Activated naive CD4-positive, alpha-beta T cell treated with anti-CD3 and anti-CD28 coated beads for 36 hours (primary cell): ENCODE data around the gene NME5. TPM values are rescaled to one million over a fixed set of nuclear protein-coding genes. Genes with fewer than 3 reads are reported as not detected.

Experiments used
- CTCF ChIA-PET: fragments of 350-600 bp; sonication (Branson Sonifier 250); formaldehyde crosslinking; loops from one replicate; lab custom pipeline; 2021; ENCODE audit warnings: antibody characterized with exemption; lab: Charles Lee
- DNase-seq: peaks from one replicate; pipeline ENCODE4 v3.0.0-alpha.2; 2020
- H3K27ac Mint-ChIP-seq: one replicate; pipeline ENCODE4 v1.8.0; 2021; ENCODE audit warnings: mild to moderate bottlenecking, mixed read lengths
- H3K27me3 Mint-ChIP-seq: one replicate; pipeline ENCODE4 v1.8.0; 2021; ENCODE audit warnings: low read depth, mixed read lengths
- H3K36me3 Mint-ChIP-seq: one replicate; pipeline ENCODE4 v1.8.0; 2021; ENCODE audit warnings: low read depth, mixed read lengths
- H3K4me1 Mint-ChIP-seq: one replicate; pipeline ENCODE4 v1.8.0; 2021; ENCODE audit warnings: low read depth, mixed read lengths
- H3K4me3 Mint-ChIP-seq: one replicate; pipeline ENCODE4 v1.8.0; 2021; ENCODE audit warnings: mild to moderate bottlenecking, moderate library complexity, mixed read lengths
- H3K9me3 Mint-ChIP-seq: one replicate; pipeline ENCODE4 v1.8.0; 2021; ENCODE audit warnings: mixed read lengths
- intact Hi-C: fragments of 100-400 bp; cut with micrococcal nuclease; formaldehyde crosslinking; loops from one replicate; pipeline ENCODE4 v1.15.1; 2023
- total RNA-seq, 2 experiments: library from RNA; stranded (reverse); gene quantifications; one replicate each; pipeline ENCODE4 v1.2.3, GENCODE V29; 2021

The NME5 gene
- total RNA-seq, 2 experiments from 2014 or later, result not detected

DNA sequence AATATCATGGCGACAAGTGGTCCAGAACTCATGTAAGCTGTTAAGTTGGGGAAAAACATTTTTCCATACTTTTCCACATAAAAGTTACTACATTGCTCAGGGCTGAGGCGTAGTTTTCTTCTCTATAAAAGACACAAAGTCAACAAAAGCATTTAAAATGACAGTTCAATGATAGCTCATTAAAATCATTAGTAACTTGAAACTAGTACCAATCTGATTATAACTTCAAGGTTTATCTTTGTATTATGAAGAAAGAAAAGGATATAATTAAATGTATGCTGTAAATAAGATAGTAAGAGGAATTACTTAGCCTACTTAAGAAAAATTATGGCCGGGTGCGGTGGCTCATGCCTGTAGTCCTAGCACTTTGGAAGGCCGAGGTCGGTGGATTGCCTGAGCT is 9.9 kb downstream of the NME5 start:
- no peak for DNase-seq
- Mint-ChIP-seq H3K36me3 (no peaks in the 10 kb centered on the region), H3K27me3 (peaks cover 2% of the 10 kb centered on the region), H3K4me3 (no peak overlapping the region), H3K9me3 (no peaks in the 10 kb centered on the region), H3K4me1 (peaks cover 2% of the 10 kb centered on the region), H3K27ac (no peak overlapping the region)
- intact Hi-C loops, result no loop called here
- CTCF ChIA-PET, result interaction anchor here (0.6 to 3.0 kb wide), 3 partner anchors 50 to 460 kb away, joined by 3 to 22 read pairs (median 5); no protein-coding TSS in a partner anchor

DNA sequence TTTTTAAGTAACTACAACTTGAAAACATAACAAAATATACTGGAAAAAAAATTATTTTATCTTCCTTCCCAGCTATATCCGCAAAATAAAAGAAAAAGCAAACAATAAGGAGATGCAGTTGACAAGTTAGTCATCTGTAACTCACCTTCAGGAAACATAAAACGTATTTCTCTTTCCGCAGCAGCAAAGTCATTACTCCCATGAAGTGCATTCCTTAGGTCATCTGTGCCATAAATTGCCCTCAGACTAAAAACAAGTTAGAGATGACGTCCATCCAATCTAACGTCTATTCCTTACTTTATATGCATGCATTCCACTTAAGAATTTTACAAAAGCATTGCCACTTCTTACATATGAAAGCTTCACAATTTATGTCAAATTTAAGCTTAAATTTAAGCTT is 10.9 kb downstream of the NME5 start:
- no peak overlapping the region for H3K27ac Mint-ChIP-seq
- H3K9me3 Mint-ChIP-seq, result no peaks in the 10 kb centered on the region
- no peak for DNase-seq
- CTCF ChIA-PET, result interaction anchor here (0.6 to 3.0 kb wide), 2 partner anchors 51 to 388 kb away, joined by 3 to 22 read pairs; no protein-coding TSS in a partner anchor
- H3K27me3 Mint-ChIP-seq, result no peaks in the 10 kb centered on the region
- no peak overlapping the region for H3K4me3 Mint-ChIP-seq
- no peaks in the 10 kb centered on the region for H3K36me3 Mint-ChIP-seq
- intact Hi-C loops, result no loop called here
- H3K4me1 Mint-ChIP-seq, result peaks cover 2% of the 10 kb centered on the region

DNA sequence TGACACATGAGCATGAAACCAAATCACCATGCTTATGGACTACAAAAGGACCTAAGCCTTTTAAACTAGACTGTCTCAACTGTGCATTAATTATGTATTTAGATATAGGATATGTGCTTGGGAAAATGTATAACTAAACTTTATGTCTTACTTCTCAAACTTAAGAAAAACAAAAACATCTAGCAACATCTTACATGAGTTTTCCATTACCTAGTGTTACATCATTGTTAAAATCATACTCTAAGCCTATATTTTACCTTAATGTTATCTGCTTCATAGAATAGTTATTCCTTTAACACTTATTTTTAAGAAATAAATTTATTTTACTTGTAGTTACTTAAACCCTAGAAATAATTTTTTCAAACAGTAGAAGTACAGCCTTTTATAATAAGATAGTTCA is 24.0 kb downstream of the NME5 start:
- Mint-ChIP-seq H3K36me3 (no peaks in the 10 kb centered on the region), H3K4me1 (no peaks in the 10 kb centered on the region), H3K27me3 (no peaks in the 10 kb centered on the region), H3K9me3 (no peaks in the 10 kb centered on the region), H3K27ac (no peak overlapping the region), H3K4me3 (no peak overlapping the region)
- intact Hi-C loops, result no loop called here
- DNase-seq, result no peak
- CTCF ChIA-PET, result interaction anchor here (0.7 kb wide), 1 partner anchor 32 kb away, joined by 4 read pairs; no protein-coding TSS in a partner anchor

DNA sequence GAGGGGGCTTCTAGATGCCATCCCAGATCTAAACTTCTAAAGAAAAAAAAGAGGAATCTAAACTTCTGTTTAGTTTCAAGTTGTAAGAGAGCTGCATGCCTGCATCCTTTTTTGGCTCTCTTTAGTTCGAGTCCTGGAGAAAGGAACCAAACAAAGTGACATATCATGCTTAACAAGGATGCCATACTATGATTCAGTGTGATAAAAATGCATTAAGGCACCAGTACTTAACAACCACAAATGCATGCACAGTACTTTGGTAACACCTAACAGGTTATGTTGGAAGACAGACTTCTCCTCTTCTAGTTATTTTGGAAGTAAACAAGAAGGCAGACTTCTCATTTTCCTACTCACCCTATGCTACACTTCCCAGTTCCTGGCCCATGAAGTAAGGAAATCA is 27.3 kb downstream of the NME5 start:
- intact Hi-C loops, result no loop called here
- Mint-ChIP-seq H3K27ac (no peak overlapping the region), H3K4me3 (no peak overlapping the region), H3K27me3 (peaks cover 2% of the 10 kb centered on the region), H3K9me3 (no peaks in the 10 kb centered on the region), H3K4me1 (peaks cover 3% of the 10 kb centered on the region), H3K36me3 (no peaks in the 10 kb centered on the region)
- DNase-seq, result no peak
- CTCF ChIA-PET, result interaction anchor here (0.6 to 1.3 kb wide), 2 partner anchors 34 to 70 kb away, joined by 3 read pairs; no protein-coding TSS in a partner anchor

DNA sequence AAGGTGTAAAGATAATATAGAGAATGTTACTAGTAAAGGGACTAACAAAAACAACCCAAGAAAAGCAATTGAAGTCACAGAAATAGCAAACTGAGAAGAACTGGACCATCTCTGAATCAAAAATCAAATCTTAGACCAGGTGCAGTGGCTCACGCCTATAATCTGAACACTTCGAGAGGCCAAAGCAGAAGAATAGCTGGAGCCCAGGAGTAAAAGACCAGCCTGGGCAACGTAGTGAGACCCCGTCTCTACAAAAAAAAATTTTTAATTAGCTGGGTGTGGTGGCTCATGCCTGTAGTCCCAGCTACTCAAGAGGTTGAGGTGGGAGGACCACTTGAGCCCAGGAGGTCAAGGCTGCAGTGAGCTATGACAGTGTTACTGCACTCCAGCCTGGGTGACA is 28.0 kb downstream of the NME5 start:
- Mint-ChIP-seq H3K27me3 (peaks cover 2% of the 10 kb centered on the region), H3K36me3 (no peaks in the 10 kb centered on the region), H3K4me3 (no peak overlapping the region), H3K4me1 (peaks cover 3% of the 10 kb centered on the region), H3K9me3 (no peaks in the 10 kb centered on the region), H3K27ac (no peak overlapping the region)
- intact Hi-C loops, result no loop called here
- CTCF ChIA-PET, result no interaction called here
- DNase-seq, result no peak

DNA sequence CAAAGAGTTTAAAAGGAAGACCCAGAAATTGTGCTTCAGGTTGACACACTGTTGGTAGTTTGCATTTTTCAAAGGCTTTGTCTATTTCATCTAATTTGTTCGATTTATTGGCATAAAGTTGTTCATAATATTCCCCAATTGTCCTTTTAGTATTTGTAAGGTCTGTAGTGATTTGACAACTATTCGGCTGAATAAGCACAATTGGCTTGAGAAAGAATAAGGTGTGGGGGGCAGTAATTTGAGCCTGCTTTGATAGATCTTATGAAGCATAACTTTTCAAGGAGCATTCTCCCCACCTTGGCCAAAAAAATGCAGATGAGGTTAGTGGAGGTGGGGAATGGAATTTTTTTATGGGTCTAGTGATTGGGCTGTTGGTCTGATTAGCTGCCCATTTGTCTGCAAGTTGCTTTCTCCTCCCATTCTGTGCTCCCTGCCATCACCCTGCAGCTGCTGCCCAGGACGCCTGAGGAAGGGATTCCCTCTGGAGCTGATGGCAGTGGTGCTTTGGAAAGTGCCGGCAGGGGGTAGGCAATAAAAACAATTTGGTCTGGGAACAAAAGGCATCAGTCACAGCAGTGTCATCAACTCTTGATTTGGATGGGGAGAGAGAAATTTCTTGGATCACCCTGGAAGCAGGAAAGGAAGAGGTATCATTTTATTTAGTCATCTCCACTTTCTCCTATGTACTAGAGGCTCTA is 28.8 kb downstream of the NME5 start:
- Mint-ChIP-seq H3K4me3 (no peak overlapping the region), H3K36me3 (no peaks in the 10 kb centered on the region), H3K9me3 (no peaks in the 10 kb centered on the region), H3K4me1 (peaks cover 3% of the 10 kb centered on the region), H3K27ac (no peak overlapping the region), H3K27me3 (peaks cover 2% of the 10 kb centered on the region)
- no peak for DNase-seq
- intact Hi-C loops, result no loop called here
- CTCF ChIA-PET, result interaction anchor here (0.6 to 1.2 kb wide), 3 partner anchors 23 to 94 kb away, joined by 3 to 7 read pairs (median 3); no protein-coding TSS in a partner anchor

DNA sequence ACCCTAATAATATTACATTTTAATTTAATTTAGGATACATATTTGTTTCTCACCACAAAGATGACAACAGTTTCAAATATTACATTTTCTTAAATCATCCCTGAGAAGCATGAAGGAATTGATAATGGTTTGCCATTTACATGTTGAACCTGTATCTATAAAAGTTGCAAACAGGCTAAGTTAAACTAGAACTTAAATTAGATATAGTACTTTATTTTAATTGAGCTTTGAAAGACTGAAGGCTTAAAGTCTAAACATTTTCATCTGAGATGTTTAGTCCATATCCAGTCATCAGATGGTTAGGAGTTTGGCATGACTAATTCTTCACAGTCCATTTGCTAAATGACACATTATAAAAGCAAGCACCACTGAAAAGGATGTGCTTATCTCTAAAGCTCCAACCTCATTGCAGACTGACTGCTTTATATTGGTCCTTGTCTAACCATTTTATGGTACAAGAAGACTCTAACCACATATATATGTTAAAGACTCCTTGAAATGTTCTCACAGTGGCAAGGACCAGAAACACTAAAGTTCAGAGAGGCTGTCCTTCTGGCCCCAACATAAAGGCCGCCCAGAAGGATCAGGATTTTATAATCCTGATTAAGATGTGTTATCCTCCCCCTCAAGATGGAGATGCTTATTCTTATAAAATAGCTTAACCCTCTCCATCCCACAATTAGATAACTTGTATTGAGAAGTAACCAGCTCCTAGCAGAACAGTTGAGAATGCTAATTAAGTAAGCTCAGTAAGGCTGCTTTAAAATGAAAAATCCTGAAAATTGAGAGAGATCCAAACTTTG is 29.6 kb downstream of the NME5 start:
- no peak overlapping the region for H3K27ac Mint-ChIP-seq
- H3K9me3 Mint-ChIP-seq, result no peaks in the 10 kb centered on the region
- DNase-seq, result no peak
- H3K36me3 Mint-ChIP-seq, result no peaks in the 10 kb centered on the region
- H3K4me1 Mint-ChIP-seq, result peaks cover 3% of the 10 kb centered on the region
- CTCF ChIA-PET, result interaction anchor here (0.6 to 1.6 kb wide), 4 partner anchors 24 to 94 kb away, joined by 3 to 7 read pairs (median 4); no protein-coding TSS in a partner anchor
- no peak overlapping the region for H3K4me3 Mint-ChIP-seq
- peaks cover 2% of the 10 kb centered on the region for H3K27me3 Mint-ChIP-seq
- intact Hi-C loops, result no loop called here

DNA sequence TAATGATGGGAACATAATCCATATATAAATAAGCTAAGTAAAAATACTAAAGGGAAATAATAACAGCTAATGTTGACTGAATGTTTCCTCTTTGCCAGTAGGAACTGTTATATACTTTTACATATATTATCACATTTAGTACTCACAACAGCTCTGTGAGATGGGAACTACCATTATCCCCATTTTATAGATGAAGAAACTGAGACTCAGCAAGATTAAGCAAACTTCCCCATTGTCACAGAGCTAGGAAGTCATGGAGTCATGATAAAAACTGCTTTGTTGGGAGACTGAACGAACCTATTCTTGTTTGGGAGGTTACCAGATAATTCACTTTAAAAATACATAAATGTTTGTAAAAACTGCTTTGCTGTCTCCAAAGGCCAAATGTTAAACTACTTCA is 32.0 kb downstream of the NME5 start:
- H3K27ac Mint-ChIP-seq, result no peak overlapping the region
- CTCF ChIA-PET, result interaction anchor here (0.6 to 1.0 kb wide), 3 partner anchors 10 to 116 kb away, joined by 3 to 4 read pairs (median 3); no protein-coding TSS in a partner anchor
- H3K27me3 Mint-ChIP-seq, result peaks cover 2% of the 10 kb centered on the region

DNA sequence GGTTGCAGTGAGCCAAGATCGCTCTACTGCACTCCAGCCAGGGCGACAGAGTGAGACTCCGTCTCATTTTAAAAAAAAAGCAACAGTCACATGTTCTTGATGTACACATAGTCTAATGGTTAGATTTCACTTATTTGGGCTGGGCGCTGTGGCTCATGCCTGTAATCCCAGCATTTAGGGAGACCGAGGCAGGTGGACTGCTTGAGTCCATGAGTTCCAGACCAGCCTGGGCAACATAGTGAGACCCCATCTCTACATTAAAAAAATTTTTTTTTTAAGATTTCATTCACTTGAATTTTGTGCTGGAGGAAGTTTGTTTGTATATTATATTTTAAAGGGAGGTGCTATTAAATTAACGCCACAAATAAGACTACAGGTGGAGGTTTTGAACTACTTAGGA is 33.5 kb downstream of the NME5 start:
- Mint-ChIP-seq H3K4me3 (no peak overlapping the region), H3K36me3 (no peaks in the 10 kb centered on the region)
- CTCF ChIA-PET, result interaction anchor here (0.6 to 0.7 kb wide), 2 partner anchors 21 to 29 kb away, joined by 3 to 4 read pairs; no protein-coding TSS in a partner anchor

More for the DNA sequence above, 32.0 kb downstream of the NME5 start:
- Mint-ChIP-seq H3K36me3 (no peaks in the 10 kb centered on the region), H3K9me3 (no peaks in the 10 kb centered on the region), H3K4me3 (no peak overlapping the region), H3K4me1 (peaks cover 3% of the 10 kb centered on the region)
- DNase-seq, result no peak
- intact Hi-C loops, result no loop called here

DNA sequence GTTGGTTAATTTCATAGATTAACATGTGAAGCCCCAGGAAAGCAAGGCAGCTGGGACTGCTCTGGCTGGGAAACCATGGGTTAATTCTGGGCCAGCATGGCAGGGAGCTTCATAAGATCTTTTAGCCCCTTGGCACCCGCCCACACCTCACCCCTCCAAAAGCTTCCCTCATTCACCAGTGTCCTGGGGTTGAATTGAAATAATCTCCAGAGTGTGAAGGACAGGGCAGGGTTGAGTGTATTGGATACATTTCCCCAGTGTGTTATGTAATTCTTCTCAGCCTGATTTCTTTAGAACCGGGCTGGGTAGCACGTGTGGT is 36.0 kb downstream of the NME5 start:
- Mint-ChIP-seq H3K4me1 (no peaks in the 10 kb centered on the region), H3K36me3 (no peaks in the 10 kb centered on the region), H3K27ac (no peak overlapping the region), H3K27me3 (peaks cover 2% of the 10 kb centered on the region), H3K4me3 (no peak overlapping the region), H3K9me3 (no peaks in the 10 kb centered on the region)
- CTCF ChIA-PET, result interaction anchor here (0.6 to 0.8 kb wide), 2 partner anchors 25 to 215 kb away, joined by 3 to 4 read pairs; no protein-coding TSS in a partner anchor
- intact Hi-C loops, result no loop called here
- no peak for DNase-seq

More for the DNA sequence above, 33.5 kb downstream of the NME5 start:
- no peaks in the 10 kb centered on the region for H3K9me3 Mint-ChIP-seq
- no peak for DNase-seq
- peaks cover 3% of the 10 kb centered on the region for H3K4me1 Mint-ChIP-seq
- H3K27me3 Mint-ChIP-seq, result peaks cover 4% of the 10 kb centered on the region
- no peak overlapping the region for H3K27ac Mint-ChIP-seq
- intact Hi-C loops, result no loop called here

DNA sequence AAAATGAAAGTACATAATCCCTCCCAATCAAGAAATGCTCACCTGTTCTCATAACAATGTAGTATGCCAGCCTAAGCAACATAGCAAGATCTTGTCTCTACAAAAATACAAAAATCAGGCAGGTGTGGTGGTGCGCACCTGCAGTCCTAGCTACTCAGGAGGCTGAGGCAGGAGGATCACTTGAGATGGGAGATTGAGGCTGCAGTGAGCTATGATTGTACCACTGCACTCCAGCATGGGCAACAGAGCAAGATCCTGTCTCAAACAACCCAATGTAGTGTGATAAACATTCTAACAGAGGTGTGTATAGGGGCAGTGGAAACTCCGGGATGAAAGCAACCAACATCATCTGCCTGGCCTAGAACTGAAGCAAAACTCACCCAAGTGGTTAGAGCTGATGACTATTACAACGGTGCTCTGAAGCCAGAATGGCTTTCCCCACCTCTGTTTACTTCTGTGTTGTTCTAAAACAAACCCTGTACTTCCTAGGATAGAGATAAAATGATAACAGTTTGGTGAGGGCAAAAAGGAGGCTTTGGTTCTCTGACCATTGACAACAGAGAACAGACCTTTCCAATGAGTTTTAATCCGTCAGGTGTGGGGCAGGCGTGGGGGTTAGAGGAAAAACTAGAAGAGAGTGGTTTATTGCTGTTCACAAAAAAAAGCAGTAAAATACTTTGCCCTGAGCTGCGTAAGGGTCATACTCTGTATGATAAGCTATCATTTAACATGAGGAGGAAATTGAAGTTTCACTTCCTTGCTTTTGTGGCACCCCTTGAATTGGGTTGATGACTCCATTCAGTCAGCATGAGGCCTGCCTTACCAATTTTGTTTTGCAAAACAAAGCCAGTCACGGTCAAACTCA is 36.5 kb downstream of the NME5 start:
- CTCF ChIA-PET, result interaction anchor here (0.8 kb wide), 1 partner anchor 24 kb away, joined by 3 read pairs; no protein-coding TSS in a partner anchor
- H3K36me3 Mint-ChIP-seq, result no peaks in the 10 kb centered on the region
- H3K27me3 Mint-ChIP-seq, result peaks cover 2% of the 10 kb centered on the region
- no peaks in the 10 kb centered on the region for H3K4me1 Mint-ChIP-seq
- H3K4me3 Mint-ChIP-seq, result no peak overlapping the region
- H3K27ac Mint-ChIP-seq, result no peak overlapping the region
- DNase-seq, result no peak
- intact Hi-C loops, result no loop called here
- H3K9me3 Mint-ChIP-seq, result no peaks in the 10 kb centered on the region
